Adrenal gland (tissue), 5 donors: ENCODE measurements around the gene ERICH2.

ENCODE experiments used
- POLR2A ChIP-seq, 2 donors: fragments of 450-650 bp; IDR thresholded peaks; one replicate each; pipeline ENCODE4 v1.6.1; 2017; ENCODE audit warnings: antibody characterized with exemption in 2 of 2, mild to moderate bottlenecking in 2 of 2, moderate library complexity in 1 of 2
- TF ChIP-seq, protein P1 (sequence below), 6 experiments: fragments of 450-650 bp in 4 of 6; fragments of 200-600 bp in 2 of 6; sonication (generic) in 1 of 6; IDR thresholded peaks; 1 replicate in 5 of 6; 2 replicates in 1 of 6; pipeline versions ENCODE4 v1.5.1 to v1.8.0; 2016 to 2021; ENCODE audit warnings: antibody characterized with exemption in 6 of 6, mild to moderate bottlenecking in 2 of 6, moderate library complexity in 1 of 6
- donor health status: DM: no; HTN: no; CAD: no.

DNA sequence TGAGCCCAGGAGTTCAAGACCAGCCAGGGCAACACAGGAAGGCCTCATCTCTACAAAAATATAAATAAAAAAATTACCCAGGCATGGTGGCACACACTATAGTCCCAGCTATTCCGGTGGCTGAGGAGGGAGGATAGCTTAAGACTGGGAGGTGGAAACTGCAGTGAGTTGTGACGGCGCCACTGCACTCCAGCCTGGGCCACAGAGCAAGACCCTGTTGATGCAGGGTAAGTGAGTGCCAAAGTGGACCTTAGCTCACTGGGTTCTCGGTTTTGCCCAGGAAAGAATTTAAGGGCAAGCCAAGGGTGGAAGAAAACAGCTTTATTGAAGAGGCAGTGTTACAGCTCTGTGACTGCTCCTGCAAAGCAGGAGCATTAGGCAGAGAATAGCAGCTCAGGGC, 6.9 kb upstream of the ERICH2 start:
- TF ChIP-seq, protein P1, sequence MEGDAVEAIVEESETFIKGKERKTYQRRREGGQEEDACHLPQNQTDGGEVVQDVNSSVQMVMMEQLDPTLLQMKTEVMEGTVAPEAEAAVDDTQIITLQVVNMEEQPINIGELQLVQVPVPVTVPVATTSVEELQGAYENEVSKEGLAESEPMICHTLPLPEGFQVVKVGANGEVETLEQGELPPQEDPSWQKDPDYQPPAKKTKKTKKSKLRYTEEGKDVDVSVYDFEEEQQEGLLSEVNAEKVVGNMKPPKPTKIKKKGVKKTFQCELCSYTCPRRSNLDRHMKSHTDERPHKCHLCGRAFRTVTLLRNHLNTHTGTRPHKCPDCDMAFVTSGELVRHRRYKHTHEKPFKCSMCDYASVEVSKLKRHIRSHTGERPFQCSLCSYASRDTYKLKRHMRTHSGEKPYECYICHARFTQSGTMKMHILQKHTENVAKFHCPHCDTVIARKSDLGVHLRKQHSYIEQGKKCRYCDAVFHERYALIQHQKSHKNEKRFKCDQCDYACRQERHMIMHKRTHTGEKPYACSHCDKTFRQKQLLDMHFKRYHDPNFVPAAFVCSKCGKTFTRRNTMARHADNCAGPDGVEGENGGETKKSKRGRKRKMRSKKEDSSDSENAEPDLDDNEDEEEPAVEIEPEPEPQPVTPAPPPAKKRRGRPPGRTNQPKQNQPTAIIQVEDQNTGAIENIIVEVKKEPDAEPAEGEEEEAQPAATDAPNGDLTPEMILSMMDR (IDR thresholded peaks at IDR 0.05), result no peak
- TF ChIP-seq POLR2A (IDR thresholded peaks at IDR 0.05), result no peak
